Parathyroid adenoma (tissue), 2 donors: ENCODE results near the gene SMG6.

Experiments
- H2AFZ ChIP-seq: fragments of 300-600 bp; sonication (generic); one replicate; pipeline ENCODE4 v1.7.0; 2017; ENCODE audit warnings: antibody characterized with exemption, mild to moderate bottlenecking
- H3K27ac ChIP-seq: fragments of 300-600 bp; sonication (generic); one replicate; pipeline ENCODE4 v1.7.0; 2017
- H3K27me3 ChIP-seq: fragments of 300-600 bp; sonication (generic); one replicate; pipeline ENCODE4 v1.7.0; 2017; ENCODE audit warnings: low read length; ENCODE audit not compliant: control insufficient read depth, insufficient read depth
- H3K36me3 ChIP-seq: fragments of 300-600 bp; sonication (generic); one replicate; pipeline ENCODE4 v1.7.0; 2017; ENCODE audit warnings: low read length; ENCODE audit not compliant: control insufficient read depth, insufficient read depth
- H3K4me1 ChIP-seq: fragments of 300-600 bp; sonication (generic); one replicate; pipeline ENCODE4 v1.7.0; 2017; ENCODE audit warnings: control low read depth
- H3K4me2 ChIP-seq: fragments of 300-600 bp; sonication (generic); one replicate; pipeline ENCODE4 v1.7.0; 2017; ENCODE audit warnings: low read length
- H3K4me3 ChIP-seq: fragments of 300-600 bp; sonication (generic); one replicate; pipeline ENCODE4 v1.7.0; 2017; ENCODE audit warnings: low read depth, low read length
- H3K79me2 ChIP-seq: fragments of 300-600 bp; sonication (generic); one replicate; pipeline ENCODE4 v1.7.0; 2017; ENCODE audit warnings: control low read depth
- H3K9ac ChIP-seq: fragments of 300-600 bp; sonication (generic); one replicate; pipeline ENCODE4 v1.7.0; 2017; ENCODE audit warnings: mild to moderate bottlenecking
- H3K9me3 ChIP-seq: fragments of 300-600 bp; sonication (generic); one replicate; pipeline ENCODE4 v1.7.0; 2017; ENCODE audit warnings: low read length; ENCODE audit not compliant: control insufficient read depth
- CTCF ChIP-seq: fragments of 300-600 bp; sonication (generic); IDR thresholded peaks from one replicate; pipeline ENCODE4 v1.7.0; 2017; ENCODE audit warnings: antibody characterized with exemption, mild to moderate bottlenecking
- donor health status: primary hyperparathyroidism.

Gene SMG6

GRCh38 chr17:2157675-2158395 is 145.8 kb downstream of the SMG6 start:
- H3K9ac ChIP-seq, result no peak overlapping the region
- no peak overlapping the region for H3K4me2 ChIP-seq
- no peak for TF ChIP-seq CTCF

GRCh38 chr17:2157081-2157480 is 146.5 kb downstream of the SMG6 start:
- Histone ChIP-seq H3K9me3 (no peaks in the 10 kb centered on the region), H3K79me2 (no peaks in the 10 kb centered on the region), H3K36me3 (no peaks in the 10 kb centered on the region), H2AFZ (no peak overlapping the region), H3K9ac (no peak overlapping the region), H3K27ac (no peak overlapping the region), H3K4me2 (no peak overlapping the region), H3K27me3 (no peaks in the 10 kb centered on the region), H3K4me1 (no peaks in the 10 kb centered on the region), H3K4me3 (no peak overlapping the region)
- no peak for TF ChIP-seq CTCF

More at GRCh38 chr17:2157675-2158395, 145.8 kb downstream of the SMG6 start:
- Histone ChIP-seq H3K4me1 (no peaks in the 10 kb centered on the region), H2AFZ (no peak overlapping the region), H3K79me2 (no peaks in the 10 kb centered on the region), H3K27ac (no peak overlapping the region), H3K27me3 (no peaks in the 10 kb centered on the region), H3K4me3 (no peak overlapping the region), H3K9me3 (no peaks in the 10 kb centered on the region), H3K36me3 (no peaks in the 10 kb centered on the region)

- no peak overlapping the region for H3K27ac ChIP-seq
- H3K4me1 ChIP-seq, result no peaks in the 10 kb centered on the region
- H3K79me2 ChIP-seq, result no peaks in the 10 kb centered on the region
- H3K36me3 ChIP-seq, result no peaks in the 10 kb centered on the region
- no peaks in the 10 kb centered on the region for H3K9me3 ChIP-seq
- no peaks in the 10 kb centered on the region for H3K27me3 ChIP-seq
- H3K4me3 ChIP-seq, result no peak overlapping the region
- H3K4me2 ChIP-seq, result no peak overlapping the region
- H3K9ac ChIP-seq, result no peak overlapping the region
- TF ChIP-seq CTCF, result no peak
- no peak overlapping the region for H2AFZ ChIP-seq
Observed at GRCh38 chr17:2156666-2157065, 146.9 kb downstream of the SMG6 start.

- no peaks in the 10 kb centered on the region for H3K4me1 ChIP-seq
- H3K4me2 ChIP-seq, result no peak overlapping the region
- no peak overlapping the region for H3K27ac ChIP-seq
- H3K27me3 ChIP-seq, result no peaks in the 10 kb centered on the region
- no peak overlapping the region for H2AFZ ChIP-seq
- H3K4me3 ChIP-seq, result no peak overlapping the region
- TF ChIP-seq CTCF, result no peak
- no peak overlapping the region for H3K9ac ChIP-seq
- H3K9me3 ChIP-seq, result no peaks in the 10 kb centered on the region
- no peaks in the 10 kb centered on the region for H3K79me2 ChIP-seq
- H3K36me3 ChIP-seq, result no peaks in the 10 kb centered on the region
Observed at GRCh38 chr17:2155573-2155972, 148.0 kb downstream of the SMG6 start.
